ENCODE results near the gene NPY4R.
"Not testable (repeated sequence)": the region's sequence is repeated elsewhere in the genome, so short reads cannot be mapped to it uniquely, and the experiment has no call there.

Gene NPY4R

DNA sequence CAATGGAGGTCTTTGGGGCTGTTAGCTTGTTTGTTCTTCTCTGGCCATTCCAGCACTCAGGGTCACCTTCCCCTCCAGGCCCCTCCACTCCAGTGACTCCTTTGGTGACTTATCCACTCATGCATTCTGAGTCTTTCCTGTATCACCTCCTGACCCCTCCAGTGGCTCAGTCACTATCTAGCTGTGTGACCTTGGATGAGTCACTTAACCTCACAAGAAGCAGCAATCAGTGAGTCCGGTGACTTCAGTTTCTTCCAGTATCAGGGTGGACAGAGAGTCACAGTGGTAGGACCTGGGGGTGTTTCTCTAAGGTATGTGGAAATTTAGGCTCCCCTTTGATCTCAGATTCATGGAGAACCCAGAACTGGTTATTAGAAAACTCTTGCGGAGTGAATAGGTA lies 9.8 kb downstream of the NPY4R start:
- DNase-seq (ENCODE audit: low read depth): not testable (repeated sequence)

DNA sequence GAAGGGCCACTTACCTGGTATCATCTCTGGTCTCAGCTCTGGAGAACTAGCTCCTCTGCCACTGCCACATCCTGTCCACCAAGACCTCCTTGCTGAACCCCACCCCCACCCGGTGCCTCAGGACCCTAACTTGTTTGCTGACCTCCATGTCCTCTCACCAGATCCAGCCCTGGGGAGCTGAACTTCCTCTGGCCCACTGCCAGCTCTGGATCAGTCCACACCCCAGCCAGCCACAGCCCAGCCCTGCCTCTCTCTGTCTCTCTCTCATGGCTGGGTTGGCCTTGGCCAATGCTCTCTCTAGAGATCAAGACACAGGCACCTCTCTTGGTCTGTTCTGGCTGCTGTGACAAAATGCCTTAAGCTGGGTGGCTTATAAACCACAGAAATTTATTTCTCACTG lies 14.4 kb downstream of the NPY4R start:
- DNase-seq (ENCODE audit: low read depth): not testable (repeated sequence)

DNA sequence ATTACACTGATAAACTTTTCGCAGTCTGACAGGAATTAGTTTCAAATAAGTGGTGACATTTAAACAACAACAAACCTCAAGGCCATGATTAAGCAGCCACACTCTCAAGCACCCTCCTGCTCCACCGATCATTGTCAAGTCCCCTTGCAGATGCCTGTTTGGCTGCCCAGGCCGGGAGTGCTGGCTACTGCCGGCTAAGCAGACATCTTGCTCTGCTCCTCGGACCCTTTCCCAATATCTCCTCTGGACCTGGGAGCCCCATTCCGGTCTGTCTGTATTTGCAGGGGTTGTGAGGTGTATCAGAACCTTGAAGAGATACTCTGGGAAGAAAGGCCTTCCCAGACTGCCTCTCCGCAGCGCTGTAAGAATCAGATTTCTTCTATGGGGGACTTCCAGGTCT lies 14.9 kb downstream of the NPY4R start:
- DNase-seq (ENCODE audit: low read depth): not testable (repeated sequence)

DNA sequence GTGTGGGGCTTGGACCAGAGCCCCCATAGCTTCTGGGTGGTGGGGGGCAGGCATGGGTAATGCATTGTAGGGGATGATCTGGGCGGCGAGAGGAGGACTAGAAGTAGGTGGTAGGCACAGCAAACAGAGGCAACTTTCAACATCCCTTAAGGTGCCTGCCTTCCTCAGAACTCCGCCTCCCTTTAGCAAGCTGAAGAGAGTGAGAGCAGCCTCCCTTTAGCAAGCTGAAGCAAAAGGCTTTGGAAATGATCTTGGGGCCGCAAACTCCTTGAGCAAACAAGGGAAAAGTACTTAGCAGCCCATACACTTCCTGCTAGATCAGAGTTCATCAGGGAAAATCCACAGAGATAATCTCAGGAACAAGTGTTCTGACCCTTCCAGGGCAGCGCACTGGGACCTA lies 18.3 kb downstream of the NPY4R start:
- not testable (repeated sequence) for DNase-seq (ENCODE audit: low read depth)

DNA sequence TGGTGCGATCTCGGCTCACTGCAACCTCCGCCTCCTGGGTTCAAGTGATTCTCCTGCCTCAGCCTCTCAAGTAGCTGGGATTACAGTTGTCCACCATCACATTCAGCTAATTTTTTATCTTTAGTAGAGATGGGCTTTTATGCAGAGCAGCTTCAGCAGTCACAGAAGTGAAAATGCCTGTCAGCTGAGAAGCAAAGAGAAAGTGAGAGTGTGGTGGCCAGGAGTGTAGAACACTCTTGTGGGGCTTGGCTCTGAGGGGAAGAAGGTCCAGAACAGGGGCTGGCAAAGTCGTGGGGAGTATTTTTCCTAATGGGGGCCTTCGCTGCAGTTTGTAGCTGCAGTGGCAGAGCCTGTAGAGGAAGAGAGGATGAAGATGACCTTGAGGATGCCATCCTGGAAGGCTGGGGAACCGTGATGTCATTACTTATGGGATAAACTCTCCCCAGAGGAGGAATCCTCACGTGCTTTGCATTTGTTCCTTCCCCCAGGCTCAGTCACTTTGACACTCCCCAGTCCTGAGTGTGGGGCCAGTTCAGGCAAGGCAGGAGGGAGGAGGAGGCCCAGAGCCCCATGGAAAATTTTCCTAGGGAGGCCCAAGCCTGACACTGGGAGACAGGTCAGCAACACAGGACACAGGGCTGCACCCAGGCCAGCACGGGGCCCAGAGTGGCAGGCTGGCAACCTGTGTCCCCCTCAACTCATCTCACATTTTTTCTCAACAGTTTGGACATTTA lies 20.2 kb downstream of the NPY4R start:
- not testable (repeated sequence) for DNase-seq (ENCODE audit: low read depth)

DNA sequence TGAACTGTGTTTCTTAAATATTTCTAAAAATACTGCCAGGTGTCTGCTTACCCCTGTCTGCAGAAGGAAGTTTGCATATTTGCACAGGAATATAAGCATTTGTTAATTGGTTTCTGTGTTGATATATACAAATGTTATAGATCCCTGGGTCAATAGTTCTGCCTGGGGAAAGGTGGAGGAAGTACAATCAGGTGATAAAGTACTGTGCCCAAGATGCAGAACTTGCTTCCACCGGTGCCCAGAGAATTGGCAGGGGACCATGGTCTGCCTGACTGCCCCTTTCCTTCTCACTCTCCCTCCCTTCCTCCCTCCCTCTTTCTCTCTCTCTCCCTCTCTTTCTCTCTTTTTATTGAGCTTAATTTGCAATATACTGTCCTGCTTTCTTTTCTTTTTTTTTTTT lies 22.3 kb downstream of the NPY4R start:
- not testable (repeated sequence) for DNase-seq (ENCODE audit: low read depth)

DNA sequence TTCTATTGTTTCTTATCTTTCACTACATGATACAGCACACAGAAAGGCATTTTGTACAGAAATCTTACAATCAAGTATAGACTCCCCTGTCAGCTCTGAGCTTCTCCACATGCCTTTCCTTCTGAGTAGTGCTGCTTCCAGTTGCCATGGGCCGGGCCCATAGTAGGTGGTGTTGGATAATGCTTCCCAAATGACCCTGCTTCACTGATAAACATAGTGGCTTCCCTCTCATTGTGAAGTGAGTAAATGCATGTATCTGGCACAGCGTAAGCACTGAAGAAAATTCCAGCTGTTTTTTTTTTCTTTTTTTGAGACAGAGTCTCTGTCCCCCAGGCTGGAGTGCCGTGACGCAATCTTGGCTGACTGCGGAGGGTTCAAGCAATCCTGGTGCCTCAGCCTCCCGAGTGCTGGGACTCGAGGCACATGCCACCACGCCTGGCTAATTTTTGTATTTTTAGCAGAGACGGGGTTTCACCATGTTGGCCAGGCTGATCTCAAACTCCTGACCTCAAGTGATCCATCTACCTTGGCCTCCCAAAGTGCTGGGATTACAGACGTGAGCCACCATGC lies 23.0 kb downstream of the NPY4R start:
- not testable (repeated sequence) for DNase-seq (ENCODE audit: low read depth)

DNA sequence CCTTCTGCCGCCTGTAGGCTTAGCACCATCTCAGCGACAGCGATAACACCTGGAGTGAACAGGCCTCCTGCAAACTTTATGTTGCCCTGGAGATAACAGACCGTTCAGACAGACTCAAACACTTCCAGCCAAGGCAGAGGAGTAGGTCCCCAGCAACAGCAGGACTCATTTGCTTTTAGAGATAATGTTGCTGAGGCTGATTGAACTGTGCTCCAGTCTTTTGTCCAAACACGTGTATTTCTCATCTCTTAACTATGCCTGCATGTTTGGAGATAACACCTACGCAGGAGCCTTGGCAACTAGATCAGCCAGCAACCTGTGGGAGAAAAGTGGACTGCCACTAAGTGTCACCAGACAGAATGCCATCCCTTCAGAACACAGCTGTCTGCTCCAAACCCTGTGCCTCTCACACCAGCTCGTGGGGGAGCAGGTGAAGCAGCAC lies 23.9 kb downstream of the NPY4R start:
- not testable (repeated sequence) for DNase-seq (ENCODE audit: low read depth)

DNA sequence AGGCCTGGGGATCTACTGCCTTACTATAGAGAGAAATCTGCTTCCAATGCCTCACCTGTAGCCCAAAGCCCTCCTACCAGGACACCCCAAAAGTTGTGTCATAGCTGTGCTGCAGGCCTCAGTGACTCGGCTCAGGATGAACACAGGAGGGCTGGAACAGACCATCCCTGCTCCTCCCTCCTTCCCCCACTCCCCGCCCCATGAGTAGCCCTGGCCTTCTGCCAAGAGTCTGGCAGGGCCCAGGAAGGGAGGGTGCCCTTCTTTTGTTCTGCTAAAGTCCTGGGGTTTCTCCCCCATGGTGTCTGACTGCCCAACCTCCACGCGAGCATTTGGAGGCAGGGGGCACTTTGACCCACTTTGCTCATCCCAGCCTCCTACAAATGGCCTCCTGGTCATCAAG lies 24.8 kb downstream of the NPY4R start:
- DNase-seq (ENCODE audit: low read depth): not testable (repeated sequence)

DNA sequence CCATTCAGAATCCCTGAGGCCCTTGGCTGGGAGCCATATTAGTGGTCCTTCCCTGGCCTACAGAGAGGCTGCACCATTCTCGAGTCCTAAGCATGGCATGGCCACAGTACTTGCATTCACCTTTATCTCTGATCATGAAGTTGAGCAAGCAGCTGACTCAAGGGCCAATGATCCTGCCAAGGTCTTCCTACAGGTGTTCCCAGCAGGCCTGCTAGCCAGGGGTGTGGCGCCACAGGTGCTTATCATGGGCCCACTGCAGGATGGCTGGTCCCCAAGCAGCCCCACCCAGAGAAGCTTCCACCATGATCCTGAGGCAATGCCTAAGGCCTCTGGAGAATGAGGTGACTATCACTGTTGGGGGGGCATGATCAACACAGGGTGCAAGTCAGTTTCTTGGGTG lies 42.2 kb downstream of the NPY4R start:
- DNase-seq (ENCODE audit: low read depth): not testable (repeated sequence)

DNA sequence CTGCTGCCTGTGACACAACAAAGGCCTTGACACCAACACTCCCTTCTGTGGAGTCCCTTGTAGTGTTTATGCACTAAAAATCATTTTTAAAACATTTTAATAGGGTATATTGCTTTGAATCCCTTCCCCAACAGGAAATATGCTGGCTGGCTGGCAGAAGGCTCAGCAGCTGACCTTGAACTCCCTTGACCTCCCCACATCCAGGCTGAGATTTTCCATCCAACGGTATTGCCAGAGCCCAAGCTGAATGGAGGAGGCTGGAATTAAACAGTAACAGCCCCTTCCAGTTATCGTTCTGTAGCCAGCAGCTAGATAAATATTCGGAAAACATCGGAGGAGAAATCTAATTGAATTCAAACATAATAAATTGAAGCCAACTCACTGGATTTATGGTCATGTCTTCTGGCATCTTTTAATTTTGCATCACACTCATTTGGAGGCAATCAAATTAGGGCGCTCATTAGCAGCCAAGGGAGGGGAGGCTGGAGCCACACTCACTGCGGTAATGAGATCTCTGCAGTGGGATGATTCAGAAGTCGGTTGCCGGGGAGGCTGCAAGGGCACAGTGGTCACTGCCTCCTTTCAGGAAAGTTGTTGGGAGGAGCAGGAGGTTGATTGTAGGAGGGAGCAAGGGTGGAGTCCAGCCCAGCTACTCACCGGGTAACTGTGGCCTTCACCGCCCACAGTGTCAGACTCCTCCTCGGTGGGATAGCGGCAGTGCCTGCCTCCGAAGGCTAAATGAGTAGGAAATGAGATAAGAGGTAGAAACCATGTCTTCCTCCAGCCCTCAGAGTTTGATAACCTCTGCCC lies 46.0 kb downstream of the NPY4R start:
- not testable (repeated sequence) for DNase-seq (ENCODE audit: low read depth)

DNA sequence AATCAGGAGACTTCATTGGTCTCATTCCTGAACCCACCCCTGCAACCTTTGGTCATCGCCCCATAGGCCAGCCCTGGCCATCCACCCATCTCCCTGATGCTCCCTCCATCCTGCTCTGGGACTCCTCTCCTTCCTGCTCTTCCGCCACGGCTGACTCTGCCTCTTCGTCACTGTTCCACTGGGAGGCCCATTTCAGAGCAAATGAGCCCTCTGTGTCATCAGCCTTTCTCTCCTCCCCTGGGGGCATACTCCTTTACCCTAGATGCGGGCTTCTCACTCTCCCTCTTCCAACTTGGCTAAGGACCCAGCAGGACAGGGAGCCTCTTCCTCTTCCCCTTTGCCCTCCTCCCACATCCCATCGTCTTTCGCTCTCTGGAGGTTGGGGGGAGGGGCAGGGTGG lies 47.5 kb downstream of the NPY4R start:
- not testable (repeated sequence) for DNase-seq (ENCODE audit: low read depth)

DNA sequence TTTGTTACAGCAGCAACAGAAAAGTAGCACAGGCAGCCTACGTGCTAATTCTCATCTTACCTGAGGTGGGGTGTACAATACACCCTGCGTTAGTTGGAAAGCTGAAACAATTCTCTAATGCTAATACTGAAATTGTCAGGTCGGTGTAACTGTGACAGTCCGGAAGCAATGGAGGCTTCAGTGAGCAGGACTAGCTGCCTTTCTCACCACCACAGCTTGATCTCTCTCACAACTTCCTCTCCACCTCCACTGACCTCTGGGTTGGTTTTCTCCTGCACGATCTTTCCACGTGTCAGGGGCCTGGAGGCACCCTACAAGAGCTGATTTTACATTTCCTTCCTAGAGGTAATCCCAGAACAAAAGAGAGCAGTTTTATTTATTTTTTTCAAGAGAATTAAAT lies 50.5 kb downstream of the NPY4R start:
- DNase-seq (ENCODE audit: low read depth): not testable (repeated sequence)

DNA sequence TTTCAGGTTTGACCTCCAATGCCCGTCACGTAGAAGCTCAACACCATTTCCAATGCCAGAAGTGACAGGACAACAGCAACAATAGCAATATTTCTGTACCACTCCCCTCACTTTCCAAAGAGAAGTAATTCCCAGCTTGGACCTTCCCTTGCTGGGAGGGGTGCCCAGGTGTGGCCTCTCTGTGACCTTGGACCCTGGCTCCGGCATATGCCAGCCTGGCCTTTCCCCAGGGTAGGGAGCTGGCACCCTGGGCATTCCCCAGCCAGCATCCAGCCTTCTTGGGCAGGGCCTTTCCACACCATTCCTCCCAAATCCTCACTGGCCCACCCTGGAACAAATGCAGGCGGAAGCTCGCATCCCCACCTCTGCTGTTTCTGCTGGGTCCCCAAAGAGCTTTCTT lies 53.1 kb downstream of the NPY4R start:
- not testable (repeated sequence) for DNase-seq (ENCODE audit: low read depth)

DNA sequence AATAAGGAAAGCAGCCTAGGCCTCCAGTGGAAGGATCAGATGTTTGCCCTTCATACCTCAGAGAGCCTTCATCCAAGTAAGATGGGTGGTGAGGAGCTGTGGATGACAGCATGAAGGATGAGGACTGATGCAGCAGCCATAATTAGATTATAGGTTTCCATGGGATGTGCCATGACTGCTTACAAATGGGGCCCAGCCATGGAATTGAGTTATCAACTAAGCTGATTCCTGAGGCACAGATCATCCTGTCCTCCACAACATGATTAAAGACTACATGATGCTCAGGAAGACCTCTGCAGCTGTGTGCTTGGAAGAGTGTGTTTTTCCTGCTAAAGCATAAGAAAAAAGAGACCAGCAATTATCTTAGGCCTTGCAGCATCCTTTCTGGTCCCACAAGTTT lies 54.6 kb downstream of the NPY4R start:
- DNase-seq (ENCODE audit: low read depth): not testable (repeated sequence)
